T-helper 17 cell (primary cell): ENCODE measurements around the gene CCKAR. TPM values are rescaled to one million over a fixed set of nuclear protein-coding genes. Genes with fewer than 3 reads are reported as not detected.
"Not testable (repeated sequence)": the region's sequence is repeated elsewhere in the genome, so short reads cannot be mapped to it uniquely, and the experiment has no call there.

ENCODE experiments used
- ATAC-seq: fragments of 150-1000 bp; cut with Tn5 transposase; 2 replicates; pipeline ENCODE4 v1.10.0; 2021; ENCODE audit warnings: mild to moderate bottlenecking, moderate library complexity
- DNase-seq, 3 donors: peaks; one replicate each; pipeline versions ENCODE4 v3.0.0 to v3.0.0-alpha.2; 2020 to 2021
- H3K9me3 ChIP-seq: one replicate; pipeline ENCODE4 v1.7.0; 2013; ENCODE audit warnings: low read length, mild to moderate bottlenecking; ENCODE audit not compliant: control insufficient read depth, poor library complexity, severe bottlenecking
- H3K27ac Mint-ChIP-seq: one replicate; pipeline ENCODE4 v1.8.0; 2022; ENCODE audit warnings: mild to moderate bottlenecking, moderate library complexity, mixed read lengths
- H3K27me3 Mint-ChIP-seq: one replicate; pipeline ENCODE4 v1.8.0; 2022; ENCODE audit warnings: mixed read lengths
- H3K36me3 Mint-ChIP-seq: one replicate; pipeline ENCODE4 v1.8.0; 2022; ENCODE audit warnings: low read depth, mixed read lengths
- H3K4me1 Mint-ChIP-seq: one replicate; pipeline ENCODE4 v1.8.0; 2022; ENCODE audit warnings: mild to moderate bottlenecking, mixed read lengths
- H3K4me3 Mint-ChIP-seq: one replicate; pipeline ENCODE4 v1.8.0; 2022; ENCODE audit warnings: mild to moderate bottlenecking, moderate library complexity, mixed read lengths
- total RNA-seq, 4 donors: library from RNA in 2 of 4; stranded (reverse) in 2 of 4; gene quantifications; one replicate each; pipeline ENCODE4 v1.2.3 and lab custom pipeline; 2022 to 2026

The CCKAR gene
- total RNA-seq, 2 donors from 2014 or later: not detected

DNA sequence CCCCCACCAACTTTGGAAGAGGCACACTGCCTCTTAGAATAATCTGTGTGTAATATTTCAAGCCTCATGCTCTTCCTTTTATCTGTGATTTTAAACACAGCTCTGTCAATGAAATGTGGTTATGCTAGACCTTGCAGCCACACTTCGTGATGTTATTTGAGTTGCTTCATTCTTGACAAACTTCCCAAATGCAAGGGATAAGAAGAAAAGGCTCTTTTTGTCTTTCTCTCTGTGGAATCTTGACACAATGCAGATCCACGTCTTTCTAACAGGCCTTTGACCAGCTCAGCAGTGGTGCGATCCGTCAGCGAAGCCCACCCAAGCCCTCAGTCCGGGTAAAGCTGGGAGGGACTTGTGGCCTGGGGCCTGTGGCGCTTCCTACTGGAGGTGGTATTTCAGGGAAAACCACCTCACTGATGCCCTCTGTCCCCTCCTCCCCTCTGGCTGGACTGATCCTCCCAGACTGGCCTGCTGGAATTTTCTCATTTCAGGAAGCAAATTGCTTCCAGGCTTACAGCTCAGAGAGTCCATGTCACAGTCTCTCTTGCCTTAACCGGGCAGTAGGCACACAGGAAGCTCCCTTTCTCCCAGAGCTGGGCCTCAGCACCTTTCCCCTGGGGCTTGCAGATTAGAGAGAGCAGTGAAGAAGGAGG, 19.5 kb upstream of the CCKAR start:
- Mint-ChIP-seq H3K36me3 (no peaks in the 10 kb centered on the region), H3K4me3 (no peak overlapping the region), H3K27me3 (peaks cover 6% of the 10 kb centered on the region), H3K4me1 (no peaks in the 10 kb centered on the region), H3K27ac (no peak overlapping the region)
- H3K9me3 ChIP-seq: no peaks in the 10 kb centered on the region
- ATAC-seq: no peak
- DNase-seq: no peak

DNA sequence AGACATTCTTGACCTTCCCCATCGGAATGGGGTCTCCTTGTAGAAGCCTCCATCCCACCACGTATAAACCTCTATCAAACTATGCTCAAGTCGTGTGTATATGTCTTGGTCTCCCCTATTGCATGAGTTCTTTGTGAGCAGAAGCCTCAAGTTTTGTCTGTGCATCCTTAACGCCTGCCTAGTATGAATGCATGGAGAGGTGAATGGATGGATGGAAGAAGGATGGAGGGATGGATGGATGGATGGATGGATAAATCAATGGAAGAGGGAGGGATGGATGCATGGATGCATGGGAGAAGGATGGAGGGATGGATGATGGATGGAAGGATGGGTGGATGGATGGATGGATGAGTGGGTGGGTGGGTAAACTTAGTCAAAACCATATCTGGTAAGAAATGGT, 17.0 kb upstream of the CCKAR start:
- H3K4me1 Mint-ChIP-seq: no peaks in the 10 kb centered on the region
- peaks cover 5% of the 10 kb centered on the region for H3K27me3 Mint-ChIP-seq
- H3K27ac Mint-ChIP-seq: no peak overlapping the region
- ATAC-seq (no peak), DNase-seq (no peak)
- no peaks in the 10 kb centered on the region for H3K36me3 Mint-ChIP-seq
- H3K9me3 ChIP-seq: no peaks in the 10 kb centered on the region
- no peak overlapping the region for H3K4me3 Mint-ChIP-seq

DNA sequence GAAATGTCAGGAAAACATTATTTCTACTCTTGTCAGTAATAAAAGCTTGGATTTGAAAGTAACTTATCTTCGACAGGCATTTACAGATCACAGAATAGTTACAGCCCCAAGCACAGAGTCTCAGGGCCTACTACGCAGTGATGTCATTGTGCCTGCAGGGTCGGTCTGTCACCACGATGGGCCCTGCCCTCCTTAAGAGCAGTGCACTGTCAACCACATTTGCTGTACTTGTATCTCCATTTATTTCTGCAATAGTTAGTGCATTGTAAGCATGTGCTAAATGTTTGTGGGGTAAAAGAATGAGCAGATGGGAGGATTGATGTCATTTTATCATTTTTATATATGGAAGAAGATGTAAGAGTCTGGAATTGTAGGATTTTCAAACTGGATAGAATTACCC, 13.6 kb upstream of the CCKAR start:
- no peak overlapping the region for H3K27ac Mint-ChIP-seq
- H3K9me3 ChIP-seq: no peaks in the 10 kb centered on the region
- no peaks in the 10 kb centered on the region for H3K4me1 Mint-ChIP-seq
- DNase-seq (no peak), ATAC-seq (no peak)
- peaks cover 21% of the 10 kb centered on the region for H3K27me3 Mint-ChIP-seq
- no peak overlapping the region for H3K4me3 Mint-ChIP-seq
- peaks cover 3% of the 10 kb centered on the region for H3K36me3 Mint-ChIP-seq

DNA sequence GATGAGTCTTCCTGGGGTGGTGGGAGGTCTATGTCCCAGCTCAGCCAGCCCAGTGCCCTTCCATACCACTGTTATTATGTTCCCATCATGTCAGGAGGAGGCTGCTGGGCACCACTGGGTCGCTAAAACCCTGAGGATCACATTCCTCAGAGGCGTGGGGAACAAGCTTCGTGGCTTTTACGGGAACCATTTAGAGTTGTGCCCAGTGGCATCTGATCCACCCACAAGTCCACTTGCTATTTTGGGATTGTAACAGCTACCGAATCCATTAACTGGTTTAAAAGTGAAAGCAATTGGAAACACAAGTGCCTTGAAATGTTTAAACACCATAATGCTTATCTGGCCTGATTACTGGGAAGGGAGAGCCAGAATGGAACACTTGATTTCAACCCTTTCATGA, 13.1 kb upstream of the CCKAR start:
- no peaks in the 10 kb centered on the region for H3K9me3 ChIP-seq
- peaks cover 21% of the 10 kb centered on the region for H3K27me3 Mint-ChIP-seq
- no peaks in the 10 kb centered on the region for H3K4me1 Mint-ChIP-seq
- ATAC-seq: no peak
- no peak for DNase-seq
- H3K27ac Mint-ChIP-seq: no peak overlapping the region
- H3K4me3 Mint-ChIP-seq: no peak overlapping the region
- peaks cover 3% of the 10 kb centered on the region for H3K36me3 Mint-ChIP-seq

DNA sequence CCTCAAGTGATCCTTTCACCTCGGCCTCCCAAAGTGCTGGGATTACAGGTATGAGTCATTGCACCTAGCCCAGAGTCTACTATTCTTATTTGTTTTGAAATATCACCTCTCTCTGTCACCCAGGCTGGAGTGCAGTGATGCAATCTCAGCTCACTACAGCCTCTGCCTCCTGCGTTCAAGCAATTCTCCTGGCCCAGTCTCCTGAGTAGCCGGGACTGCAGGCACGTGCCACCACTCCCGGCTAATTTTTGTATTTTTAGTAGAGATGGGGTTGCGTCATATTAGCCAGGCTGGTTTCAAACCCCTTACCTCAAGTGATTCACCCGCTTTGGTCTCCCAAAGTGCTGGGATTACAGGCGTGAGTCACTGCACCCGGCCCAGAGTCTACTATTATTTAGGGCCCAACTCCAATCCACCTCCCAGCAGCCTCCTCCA, 10.3 kb upstream of the CCKAR start:
- not testable (repeated sequence) for H3K36me3 Mint-ChIP-seq, H3K4me1 Mint-ChIP-seq, H3K4me3 Mint-ChIP-seq, H3K27ac Mint-ChIP-seq, ATAC-seq, DNase-seq, H3K9me3 ChIP-seq
- peaks cover 23% of the 10 kb centered on the region for H3K27me3 Mint-ChIP-seq

DNA sequence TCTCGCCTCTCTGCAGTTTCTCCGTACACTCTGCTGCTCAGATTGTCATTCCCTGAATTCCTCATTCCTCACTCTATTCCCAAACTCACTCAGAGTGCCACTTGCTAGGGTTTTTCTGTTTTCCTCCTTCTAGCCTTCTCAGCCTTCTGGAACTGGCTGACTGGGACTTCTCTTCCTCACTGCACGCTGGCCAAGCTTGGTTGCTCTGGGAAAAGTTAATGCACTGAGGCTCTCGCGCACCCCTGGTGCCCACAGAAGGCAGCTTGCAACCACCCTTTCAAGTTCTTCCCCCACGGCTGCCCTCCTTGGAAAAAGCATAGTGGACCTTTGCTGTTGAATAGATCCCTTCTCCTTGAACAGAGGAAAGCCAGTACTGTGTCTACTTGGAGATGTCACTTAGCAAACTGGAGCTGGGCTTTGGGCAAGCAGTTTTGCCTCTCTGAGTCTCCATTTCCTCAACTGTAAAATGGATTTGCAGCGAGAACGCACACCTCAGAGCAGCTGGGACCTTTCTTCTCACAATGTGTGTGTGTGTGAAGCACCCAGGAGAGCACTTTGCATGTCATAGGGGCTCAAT, 6.0 kb upstream of the CCKAR start:
- ATAC-seq: no peak
- Mint-ChIP-seq H3K27me3 (peaks cover 35% of the 10 kb centered on the region), H3K4me3 (no peak overlapping the region), H3K36me3 (peaks cover 1% of the 10 kb centered on the region), H3K27ac (no peak overlapping the region), H3K4me1 (no peaks in the 10 kb centered on the region)
- no peaks in the 10 kb centered on the region for H3K9me3 ChIP-seq
- DNase-seq: no peak

DNA sequence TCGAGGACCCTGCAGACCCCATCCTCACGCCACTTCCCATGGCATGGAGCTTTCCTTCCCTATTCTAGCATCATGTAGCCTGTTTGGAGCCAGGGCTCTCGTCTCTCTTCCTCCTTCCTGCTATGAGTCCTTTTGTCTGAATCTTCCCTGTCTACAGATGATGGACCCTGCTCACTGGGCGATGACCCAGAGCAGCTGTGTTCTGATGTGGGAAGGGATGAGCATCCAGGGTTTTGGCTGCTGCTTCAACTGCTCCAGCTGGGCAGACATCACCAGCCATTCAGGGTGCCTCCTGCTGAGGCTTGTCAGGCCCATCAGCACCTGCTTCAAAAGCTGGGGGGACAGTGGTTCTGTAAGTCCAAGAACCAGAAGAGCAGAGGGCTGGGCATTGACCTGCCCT, 3.2 kb upstream of the CCKAR start:
- no peak for ATAC-seq

DNA sequence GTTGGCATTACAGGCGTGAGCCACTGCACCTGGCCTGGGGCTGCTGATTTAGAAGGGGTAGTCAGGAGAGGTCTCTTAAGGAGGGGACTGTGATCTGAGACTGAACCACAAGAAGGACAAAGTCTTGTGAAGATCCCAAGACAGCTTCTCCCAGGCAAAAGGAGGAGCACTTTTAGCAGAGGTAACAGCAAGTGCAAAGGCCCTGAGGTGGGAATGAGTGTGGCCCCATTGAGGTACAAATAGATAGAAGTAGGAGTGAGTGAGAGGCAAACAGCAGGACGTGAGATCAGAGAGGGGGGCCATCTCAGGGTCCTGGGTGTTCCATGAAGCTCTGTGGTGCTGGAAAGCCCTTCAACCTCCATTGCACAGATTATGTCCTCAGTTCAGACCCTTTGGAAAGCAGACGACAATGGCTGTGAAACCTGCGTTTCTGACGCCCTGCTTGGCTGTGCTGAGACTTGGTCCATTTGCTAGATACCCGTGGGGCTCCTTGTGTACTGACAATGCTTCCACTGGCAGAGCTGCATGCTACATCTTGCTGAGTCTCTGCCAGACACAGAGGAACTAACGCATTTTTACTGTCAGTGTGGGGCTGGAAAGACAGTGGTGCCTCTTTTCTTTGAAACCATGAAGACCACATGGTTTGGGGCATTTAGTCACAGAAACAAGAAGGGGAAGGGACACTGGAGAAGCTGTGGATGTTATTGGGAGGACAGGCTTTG, 1.3 kb upstream of the CCKAR start:
- H3K9me3 ChIP-seq: no peaks in the 10 kb centered on the region
- DNase-seq: no peak
- Mint-ChIP-seq H3K27me3 (peaks cover 53% of the 10 kb centered on the region), H3K4me3 (no peak overlapping the region), H3K4me1 (no peaks in the 10 kb centered on the region), H3K36me3 (no peaks in the 10 kb centered on the region), H3K27ac (no peak overlapping the region)
- ATAC-seq: no peak

More for the DNA sequence above, 3.2 kb upstream of the CCKAR start:
- Mint-ChIP-seq H3K4me1 (no peaks in the 10 kb centered on the region), H3K27me3 (peaks cover 45% of the 10 kb centered on the region), H3K36me3 (no peaks in the 10 kb centered on the region), H3K27ac (no peak overlapping the region), H3K4me3 (no peak overlapping the region)
- no peaks in the 10 kb centered on the region for H3K9me3 ChIP-seq
- DNase-seq: no peak

DNA sequence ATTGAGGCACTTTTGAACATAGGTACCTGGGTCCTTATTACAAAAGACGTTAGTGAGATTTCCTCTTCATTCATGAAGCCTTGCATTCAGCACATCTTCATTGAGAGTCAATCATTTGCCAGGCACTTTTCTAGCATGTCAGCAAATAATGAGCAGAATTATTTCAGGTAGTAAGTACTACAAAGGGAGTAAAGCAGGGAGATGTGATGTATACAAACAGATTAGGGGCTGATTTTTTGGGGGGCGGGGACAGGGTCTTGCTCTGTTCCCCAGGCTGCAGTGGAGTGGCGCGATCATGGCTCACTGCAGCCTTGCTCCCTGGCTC, 638 bp upstream of the CCKAR start:
- ATAC-seq: no peak
- no peaks in the 10 kb centered on the region for H3K4me1 Mint-ChIP-seq
- H3K36me3 Mint-ChIP-seq: no peaks in the 10 kb centered on the region
- H3K4me3 Mint-ChIP-seq: no peak overlapping the region
- no peaks in the 10 kb centered on the region for H3K9me3 ChIP-seq
- H3K27ac Mint-ChIP-seq: no peak overlapping the region
- no peak for DNase-seq
- H3K27me3 Mint-ChIP-seq: peaks cover 47% of the 10 kb centered on the region

DNA sequence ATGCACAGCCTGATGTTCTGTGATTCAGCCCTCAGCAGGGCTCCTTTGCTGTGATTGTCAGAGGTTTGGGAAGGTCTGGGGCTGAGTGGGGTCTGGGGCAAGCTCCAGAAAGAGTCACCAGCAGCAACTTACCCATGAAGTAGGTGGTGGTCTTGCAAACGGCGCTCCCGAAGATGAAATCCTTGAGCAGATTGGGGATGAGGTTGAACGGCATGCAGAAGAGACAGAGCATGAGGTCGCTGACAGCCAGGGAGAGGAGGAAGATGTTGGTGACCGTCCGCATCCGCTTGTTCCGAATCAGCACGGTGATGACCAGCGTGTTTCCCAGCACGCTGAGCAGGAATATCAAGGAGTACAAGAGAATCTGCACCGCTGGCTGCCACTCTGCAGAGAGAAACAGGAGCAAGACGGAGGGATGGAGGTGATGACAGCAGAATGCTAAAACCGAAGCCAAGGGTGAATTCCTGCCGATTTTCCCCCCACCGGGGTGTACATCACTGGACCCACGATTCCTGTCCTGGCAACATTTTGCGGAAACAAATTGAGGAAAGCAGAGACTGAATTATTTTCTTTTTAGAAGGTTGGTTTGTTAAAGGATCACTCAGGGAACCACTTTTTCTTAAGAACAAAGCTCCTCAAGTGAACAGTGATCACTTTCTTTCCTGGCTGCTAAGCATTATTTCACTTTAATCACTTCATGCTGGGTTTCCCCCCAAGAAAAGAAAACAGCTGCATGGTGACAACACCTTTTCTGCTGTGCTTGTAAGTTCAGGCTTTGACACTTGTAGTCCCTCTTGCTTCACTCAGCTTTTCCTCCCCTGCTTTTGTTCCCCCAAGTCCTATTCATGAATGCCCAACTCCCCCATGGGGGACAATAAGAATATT, 941 bp downstream of the CCKAR start:
- no peak for ATAC-seq
- Mint-ChIP-seq H3K4me3 (no peak overlapping the region), H3K4me1 (no peaks in the 10 kb centered on the region), H3K36me3 (no peaks in the 10 kb centered on the region), H3K27me3 (peaks cover 46% of the 10 kb centered on the region), H3K27ac (no peak overlapping the region)
- DNase-seq: no peak
- H3K9me3 ChIP-seq: no peaks in the 10 kb centered on the region

DNA sequence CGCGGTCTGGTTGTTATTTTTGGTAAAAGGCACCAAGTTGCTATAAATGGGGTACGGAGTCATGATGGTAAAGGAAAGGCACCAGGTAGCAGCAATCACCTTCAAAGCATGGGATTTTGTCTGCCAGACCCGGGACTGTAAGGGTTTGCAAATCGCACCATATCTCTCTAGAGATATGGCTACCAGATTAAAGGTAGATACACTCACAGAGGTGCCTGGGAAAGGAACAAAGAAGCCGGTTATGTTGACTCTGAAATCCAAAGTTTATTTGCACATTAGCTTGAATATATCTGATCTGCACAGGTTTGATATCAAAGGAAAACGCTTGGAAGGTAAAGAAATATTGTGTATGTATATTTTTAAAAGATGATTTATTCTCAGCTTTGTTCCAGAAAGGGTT, 4.6 kb downstream of the CCKAR start:
- H3K27ac Mint-ChIP-seq: no peak overlapping the region
- ATAC-seq (no peak), DNase-seq (no peak)
- H3K36me3 Mint-ChIP-seq: peaks cover 2% of the 10 kb centered on the region
- no peaks in the 10 kb centered on the region for H3K4me1 Mint-ChIP-seq
- H3K9me3 ChIP-seq: no peaks in the 10 kb centered on the region
- peaks cover 33% of the 10 kb centered on the region for H3K27me3 Mint-ChIP-seq
- no peak overlapping the region for H3K4me3 Mint-ChIP-seq

DNA sequence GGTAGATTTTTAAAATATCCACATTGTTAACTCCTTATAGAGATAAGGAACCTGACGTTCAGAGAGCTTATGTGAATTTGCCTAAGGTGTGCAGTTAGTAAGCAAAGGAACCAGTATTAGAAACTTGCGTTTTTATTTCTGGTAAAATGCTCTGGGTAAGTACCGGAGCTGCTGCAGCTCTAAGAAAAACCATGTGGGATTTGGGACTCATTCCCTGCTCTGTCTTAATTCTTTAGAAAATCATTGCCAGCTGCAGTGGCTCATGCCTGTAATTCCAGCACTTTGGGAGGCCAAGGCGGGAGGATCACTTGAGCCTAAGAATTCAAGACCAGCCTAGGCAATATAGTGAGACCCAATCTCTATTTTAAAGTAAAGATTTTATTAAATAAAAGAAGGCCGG, 5.8 kb downstream of the CCKAR start:
- no peak overlapping the region for H3K27ac Mint-ChIP-seq
- H3K36me3 Mint-ChIP-seq: peaks cover 2% of the 10 kb centered on the region
- peaks cover 25% of the 10 kb centered on the region for H3K27me3 Mint-ChIP-seq
- H3K9me3 ChIP-seq: no peaks in the 10 kb centered on the region
- no peak for DNase-seq
- H3K4me1 Mint-ChIP-seq: no peaks in the 10 kb centered on the region
- ATAC-seq: no peak
- no peak overlapping the region for H3K4me3 Mint-ChIP-seq

DNA sequence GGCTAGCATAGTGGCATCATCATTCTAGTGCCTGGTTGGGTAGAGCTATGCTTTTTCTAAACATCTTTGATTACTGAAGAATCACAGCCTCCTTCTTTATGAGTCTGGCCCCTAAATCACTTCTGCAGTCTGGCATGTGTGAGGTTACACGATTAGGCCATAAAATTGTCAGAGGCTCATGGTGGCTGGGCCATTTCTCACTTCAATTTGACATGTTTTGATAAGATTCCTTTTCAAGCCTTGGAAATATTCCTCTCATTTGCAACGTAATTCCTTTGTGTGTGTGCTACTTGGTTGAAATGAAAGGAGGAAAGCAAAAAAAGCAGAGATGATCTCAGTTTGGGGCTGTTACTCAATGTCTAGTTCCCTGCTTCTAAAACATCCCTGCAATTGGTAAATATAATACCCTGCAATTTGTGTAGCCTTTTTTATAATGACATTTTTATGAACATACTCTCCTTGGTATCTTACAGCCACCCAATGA, 6.2 kb downstream of the CCKAR start:
- DNase-seq (no peak), ATAC-seq (no peak)
- Mint-ChIP-seq H3K27me3 (peaks cover 21% of the 10 kb centered on the region), H3K4me1 (no peaks in the 10 kb centered on the region), H3K36me3 (peaks cover 2% of the 10 kb centered on the region), H3K27ac (no peak overlapping the region), H3K4me3 (no peak overlapping the region)
- no peaks in the 10 kb centered on the region for H3K9me3 ChIP-seq
